ENCODE measurements around the gene FAM83E. TPM values are rescaled to one million over a fixed set of nuclear protein-coding genes. Genes with fewer than 3 reads are reported as not detected.

The FAM83E gene
- total and polyA plus RNA-seq, 2 experiments from 2014 or later: 1.0 to 2.3 TPM

DNA sequence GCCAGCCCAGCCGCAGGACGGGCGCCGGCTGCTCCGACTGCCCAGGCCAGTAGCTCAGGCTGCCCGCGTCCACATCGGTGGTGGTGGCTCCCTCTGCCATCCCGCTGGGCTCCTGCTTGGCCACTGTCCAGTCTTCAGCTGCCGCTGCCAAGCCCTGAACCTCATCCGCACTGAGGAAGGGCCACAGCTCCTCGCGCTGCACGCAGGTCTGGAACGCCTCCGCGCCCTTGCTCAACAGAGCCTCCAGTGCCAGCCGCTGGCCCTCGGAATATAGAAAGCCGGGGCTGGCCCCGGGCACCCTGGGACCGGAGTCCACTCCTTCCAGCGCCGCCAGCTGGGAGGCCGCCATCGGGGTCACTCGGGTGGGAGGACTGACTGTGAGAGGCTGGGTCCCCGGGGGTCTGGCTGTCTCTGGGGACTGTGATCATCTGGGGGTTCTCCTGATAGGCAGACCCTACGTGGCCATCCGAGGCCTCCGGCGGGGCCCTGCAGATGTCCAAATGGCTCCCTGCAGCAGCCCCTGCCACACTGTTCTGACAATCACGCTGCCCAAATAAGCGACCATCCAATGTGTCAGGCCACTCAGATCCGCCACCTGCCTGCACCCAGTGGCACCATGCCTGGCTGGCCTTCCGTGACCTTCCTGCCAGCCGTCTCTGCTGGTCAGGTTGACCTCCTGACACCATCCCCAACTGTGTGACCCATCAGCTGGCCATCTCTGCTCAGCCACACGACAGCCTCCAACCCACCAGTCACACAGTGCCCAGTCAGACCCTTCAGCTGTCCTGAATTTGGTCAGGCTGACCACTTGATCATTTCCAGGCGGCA is 1.6 kb downstream of the FAM83E start:
- Mint-ChIP-seq H3K4me1 (peaks cover 44% of the 10 kb centered on the region), H3K27ac (peak overlapping the region; percentile 98), H3K27me3 (ENCODE audit: insufficient read depth, low read depth, poor library complexity) (peaks cover 39% of the 10 kb centered on the region), H3K9me3 (no peaks in the 10 kb centered on the region; the same call in 1 of the 3 replicates), H3K36me3 (ENCODE audit: low read depth) (peaks cover 46% of the 10 kb centered on the region), H3K4me3 (peak overlapping the region; percentile 61)
- ATAC-seq: no peak
- H3K79me2 ChIP-seq (replicated peaks; ENCODE audit: insufficient read depth): peaks cover 25% of the 10 kb centered on the region
- H3K36me3 ChIP-seq (ENCODE audit: insufficient read depth): peaks cover 29% of the 10 kb centered on the region
- 0 out of 2 replicates have a peak, but pooled peaks have one; percentile 4 for TF ChIP-seq POLR2AphosphoS5 (IDR thresholded peaks at IDR 0.05; ENCODE audit: low read depth)
- no peak for TF ChIP-seq JUNB (IDR thresholded peaks at IDR 0.05; ENCODE audit: unreplicated experiment)
- no peaks in the 10 kb centered on the region for H3K27me3 ChIP-seq (ENCODE audit: insufficient read depth)
- no peak overlapping the region for H2AFZ ChIP-seq
- H3F3A ChIP-seq (replicated peaks; ENCODE audit: low read depth): peaks cover 42% of the 10 kb centered on the region
- no peak for DNase-seq (ENCODE audit: low spot score)
- H3K27ac ChIP-seq (ENCODE audit: low read depth): peak overlapping the region; percentile 99; the same call in 1 of the 2 replicates
- no peak overlapping the region for H3K4me2 ChIP-seq
- peaks cover 17% of the 10 kb centered on the region for H4K20me1 ChIP-seq (replicated peaks; ENCODE audit: insufficient read depth)
- no peaks in the 10 kb centered on the region for H3K9me2 ChIP-seq (ENCODE audit: insufficient read depth)
- H3K4me1 ChIP-seq (ENCODE audit: insufficient read depth): peaks cover 39% of the 10 kb centered on the region
- no peak overlapping the region for H3K4me3 ChIP-seq

- no peak overlapping the region for H3K4me2 ChIP-seq
- Mint-ChIP-seq H3K9me3 (no peaks in the 10 kb centered on the region; the same call in 2 of the 3 replicates), H3K4me3 (no peak overlapping the region)
- no peak for TF ChIP-seq CREB1 (CRISPR knock-in tag; IDR thresholded peaks at IDR 0.05; ENCODE audit: low read depth)
- TF ChIP-seq, protein P1, sequence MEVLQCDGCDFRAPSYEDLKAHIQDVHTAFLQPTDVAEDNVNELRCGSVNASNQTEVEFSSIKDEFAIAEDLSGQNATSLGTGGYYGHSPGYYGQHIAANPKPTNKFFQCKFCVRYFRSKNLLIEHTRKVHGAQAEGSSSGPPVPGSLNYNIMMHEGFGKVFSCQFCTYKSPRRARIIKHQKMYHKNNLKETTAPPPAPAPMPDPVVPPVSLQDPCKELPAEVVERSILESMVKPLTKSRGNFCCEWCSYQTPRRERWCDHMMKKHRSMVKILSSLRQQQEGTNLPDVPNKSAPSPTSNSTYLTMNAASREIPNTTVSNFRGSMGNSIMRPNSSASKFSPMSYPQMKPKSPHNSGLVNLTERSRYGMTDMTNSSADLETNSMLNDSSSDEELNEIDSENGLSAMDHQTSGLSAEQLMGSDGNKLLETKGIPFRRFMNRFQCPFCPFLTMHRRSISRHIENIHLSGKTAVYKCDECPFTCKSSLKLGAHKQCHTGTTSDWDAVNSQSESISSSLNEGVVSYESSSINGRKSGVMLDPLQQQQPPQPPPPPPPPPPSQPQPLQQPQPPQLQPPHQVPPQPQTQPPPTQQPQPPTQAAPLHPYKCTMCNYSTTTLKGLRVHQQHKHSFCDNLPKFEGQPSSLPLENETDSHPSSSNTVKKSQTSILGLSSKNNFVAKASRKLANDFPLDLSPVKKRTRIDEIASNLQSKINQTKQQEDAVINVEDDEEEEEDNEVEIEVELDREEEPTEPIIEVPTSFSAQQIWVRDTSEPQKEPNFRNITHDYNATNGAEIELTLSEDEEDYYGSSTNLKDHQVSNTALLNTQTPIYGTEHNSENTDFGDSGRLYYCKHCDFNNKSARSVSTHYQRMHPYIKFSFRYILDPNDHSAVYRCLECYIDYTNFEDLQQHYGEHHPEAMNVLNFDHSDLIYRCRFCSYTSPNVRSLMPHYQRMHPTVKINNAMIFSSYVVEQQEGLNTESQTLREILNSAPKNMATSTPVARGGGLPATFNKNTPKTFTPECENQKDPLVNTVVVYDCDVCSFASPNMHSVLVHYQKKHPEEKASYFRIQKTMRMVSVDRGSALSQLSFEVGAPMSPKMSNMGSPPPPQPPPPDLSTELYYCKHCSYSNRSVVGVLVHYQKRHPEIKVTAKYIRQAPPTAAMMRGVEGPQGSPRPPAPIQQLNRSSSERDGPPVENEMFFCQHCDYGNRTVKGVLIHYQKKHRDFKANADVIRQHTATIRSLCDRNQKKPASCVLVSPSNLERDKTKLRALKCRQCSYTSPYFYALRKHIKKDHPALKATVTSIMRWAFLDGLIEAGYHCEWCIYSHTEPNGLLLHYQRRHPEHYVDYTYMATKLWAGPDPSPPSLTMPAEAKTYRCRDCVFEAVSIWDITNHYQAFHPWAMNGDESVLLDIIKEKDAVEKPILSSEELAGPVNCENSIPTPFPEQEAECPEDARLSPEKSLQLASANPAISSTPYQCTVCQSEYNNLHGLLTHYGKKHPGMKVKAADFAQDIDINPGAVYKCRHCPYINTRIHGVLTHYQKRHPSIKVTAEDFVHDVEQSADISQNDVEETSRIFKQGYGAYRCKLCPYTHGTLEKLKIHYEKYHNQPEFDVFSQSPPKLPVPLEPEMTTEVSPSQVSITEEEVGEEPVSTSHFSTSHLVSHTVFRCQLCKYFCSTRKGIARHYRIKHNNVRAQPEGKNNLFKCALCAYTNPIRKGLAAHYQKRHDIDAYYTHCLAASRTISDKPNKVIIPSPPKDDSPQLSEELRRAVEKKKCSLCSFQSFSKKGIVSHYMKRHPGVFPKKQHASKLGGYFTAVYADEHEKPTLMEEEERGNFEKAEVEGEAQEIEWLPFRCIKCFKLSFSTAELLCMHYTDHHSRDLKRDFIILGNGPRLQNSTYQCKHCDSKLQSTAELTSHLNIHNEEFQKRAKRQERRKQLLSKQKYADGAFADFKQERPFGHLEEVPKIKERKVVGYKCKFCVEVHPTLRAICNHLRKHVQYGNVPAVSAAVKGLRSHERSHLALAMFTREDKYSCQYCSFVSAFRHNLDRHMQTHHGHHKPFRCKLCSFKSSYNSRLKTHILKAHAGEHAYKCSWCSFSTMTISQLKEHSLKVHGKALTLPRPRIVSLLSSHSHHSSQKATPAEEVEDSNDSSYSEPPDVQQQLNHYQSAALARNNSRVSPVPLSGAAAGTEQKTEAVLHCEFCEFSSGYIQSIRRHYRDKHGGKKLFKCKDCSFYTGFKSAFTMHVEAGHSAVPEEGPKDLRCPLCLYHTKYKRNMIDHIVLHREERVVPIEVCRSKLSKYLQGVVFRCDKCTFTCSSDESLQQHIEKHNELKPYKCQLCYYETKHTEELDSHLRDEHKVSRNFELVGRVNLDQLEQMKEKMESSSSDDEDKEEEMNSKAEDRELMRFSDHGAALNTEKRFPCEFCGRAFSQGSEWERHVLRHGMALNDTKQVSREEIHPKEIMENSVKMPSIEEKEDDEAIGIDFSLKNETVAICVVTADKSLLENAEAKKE (CRISPR knock-in tag; IDR thresholded peaks at IDR 0.05): no peak
- TF ChIP-seq NANOG (IDR thresholded peaks at IDR 0.05; ENCODE audit: borderline replicate concordance): no peak
- no peak for TF ChIP-seq CTCF (conservative IDR thresholded peaks at IDR 0.05; ENCODE audit: low read depth in 2 of 2)
- TF ChIP-seq EZH2 (IDR thresholded peaks at IDR 0.05; ENCODE audit: low read depth, unreplicated experiment): no peak
- no peak for TF ChIP-seq POLR2AphosphoS5 (IDR thresholded peaks at IDR 0.05; ENCODE audit: low read depth)
- TF ChIP-seq JUNB (IDR thresholded peaks at IDR 0.05; ENCODE audit: unreplicated experiment): no peak
- TF ChIP-seq STAT1 (IDR thresholded peaks at IDR 0.05; ENCODE audit: unreplicated experiment): no peak
These were observed 3.0 kb downstream of the FAM83E start for GRCh38 chr19:48611872-48612271.

More at GRCh38 chr19:48611872-48612271, 3.0 kb downstream of the FAM83E start:
- Mint-ChIP-seq H3K4me1 (peaks cover 34% of the 10 kb centered on the region), H3K36me3 (ENCODE audit: low read depth) (peaks cover 32% of the 10 kb centered on the region), H3K27ac (peak overlapping the region; percentile 70; the same call in 1 of the 2 replicates), H3K27me3 (ENCODE audit: insufficient read depth, low read depth, poor library complexity) (peaks cover 31% of the 10 kb centered on the region)
- ATAC-seq: no peak
- DNase-seq (ENCODE audit: low spot score): no peak
- Histone ChIP-seq H2AFZ (no peak overlapping the region), H3K27me3 (ENCODE audit: insufficient read depth) (no peaks in the 10 kb centered on the region), H3K79me2 (replicated peaks; ENCODE audit: insufficient read depth) (peaks cover 11% of the 10 kb centered on the region), H3K36me3 (ENCODE audit: insufficient read depth) (peaks cover 15% of the 10 kb centered on the region; the same call in 1 of the 2 replicates), H3F3A (replicated peaks; ENCODE audit: low read depth) (peaks cover 28% of the 10 kb centered on the region), H3K4me1 (ENCODE audit: insufficient read depth) (peaks cover 27% of the 10 kb centered on the region), H4K20me1 (replicated peaks; ENCODE audit: insufficient read depth) (peaks cover 4% of the 10 kb centered on the region; the same call in 1 of the 2 replicates), H3K4me3 (no peak overlapping the region), H3K27ac (ENCODE audit: low read depth) (no peak overlapping the region), H3K9me2 (ENCODE audit: insufficient read depth) (no peaks in the 10 kb centered on the region)
